Loucy (cell line): ENCODE results near the gene LRRC40.

Experiments
- CTCF ChIP-seq: fragments of 200-600 bp; sonication (generic); conservative IDR thresholded peaks from 2 replicates; pipeline ENCODE4 v1.5.1; 2014; ENCODE audit warnings: mild to moderate bottlenecking, antibody characterized with exemption, low read length
- EZH2phosphoT487 ChIP-seq: fragments of 200-600 bp; IDR thresholded peaks from 2 replicates; pipeline ENCODE4 v1.6.1; 2018; ENCODE audit warnings: antibody characterized with exemption, mild to moderate bottlenecking, moderate library complexity, borderline replicate concordance

GRCh38 chr1:70196333-70196732 lies 9.0 kb downstream of the LRRC40 start:
- no peak for TF ChIP-seq CTCF
- no peak for TF ChIP-seq EZH2phosphoT487
